Hepatic stellate cell (primary cell): Measurements from ENCODE around the gene CBFA2T3.
"Not testable (repeated sequence)": the region's sequence is repeated elsewhere in the genome, so short reads cannot be mapped to it uniquely, and the experiment has no call there.

Source experiments
- DNase-seq: peaks from one replicate; pipeline ENCODE4 v3.0.0; 2011; ENCODE audit warnings: low spot score

The CBFA2T3 gene

DNA sequence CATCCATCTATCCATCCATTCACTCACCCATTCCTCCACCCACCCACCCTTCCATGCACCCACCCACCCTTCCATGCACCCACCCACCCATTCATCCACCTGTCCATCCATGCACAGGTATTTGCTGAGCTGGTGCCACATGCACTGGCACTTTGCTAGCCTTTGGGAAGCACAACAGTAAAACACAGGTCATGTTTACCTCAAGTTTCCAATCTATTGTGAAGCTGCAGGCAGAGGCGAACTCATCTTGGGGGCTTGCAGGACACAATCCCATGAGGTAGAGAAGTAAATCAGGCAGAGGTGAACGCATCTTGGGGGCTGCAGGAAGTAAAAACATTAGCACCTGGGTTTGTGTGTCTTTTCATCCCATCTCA lies 35.6 kb upstream of the CBFA2T3 start:
- DNase-seq: no peak

GRCh38 chr16:89011909-89012621 lies 35.1 kb upstream of the CBFA2T3 start:
- no peak for DNase-seq

GRCh38 chr16:89010210-89010925 lies 33.4 kb upstream of the CBFA2T3 start:
- DNase-seq: no peak

GRCh38 chr16:89009343-89010209 lies 32.6 kb upstream of the CBFA2T3 start:
- DNase-seq: no peak

DNA sequence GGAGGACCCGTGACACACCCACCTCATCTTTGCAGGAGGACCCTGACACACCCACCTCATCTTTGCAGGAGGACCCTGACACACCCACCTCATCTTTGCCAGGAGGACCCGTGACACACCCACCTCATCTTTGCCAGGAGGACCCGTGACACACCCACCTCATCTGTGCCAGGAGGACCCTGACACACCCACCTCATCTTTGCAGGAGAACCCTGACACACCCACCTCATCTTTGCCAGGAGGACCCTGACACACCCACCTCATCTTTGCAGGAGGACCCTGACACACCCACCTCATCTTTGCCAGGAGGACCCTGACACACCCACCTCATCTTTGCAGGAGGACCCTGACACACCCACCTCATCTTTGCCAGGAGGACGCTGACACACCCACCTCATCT lies 31.8 kb upstream of the CBFA2T3 start:
- DNase-seq: not testable (repeated sequence)

DNA sequence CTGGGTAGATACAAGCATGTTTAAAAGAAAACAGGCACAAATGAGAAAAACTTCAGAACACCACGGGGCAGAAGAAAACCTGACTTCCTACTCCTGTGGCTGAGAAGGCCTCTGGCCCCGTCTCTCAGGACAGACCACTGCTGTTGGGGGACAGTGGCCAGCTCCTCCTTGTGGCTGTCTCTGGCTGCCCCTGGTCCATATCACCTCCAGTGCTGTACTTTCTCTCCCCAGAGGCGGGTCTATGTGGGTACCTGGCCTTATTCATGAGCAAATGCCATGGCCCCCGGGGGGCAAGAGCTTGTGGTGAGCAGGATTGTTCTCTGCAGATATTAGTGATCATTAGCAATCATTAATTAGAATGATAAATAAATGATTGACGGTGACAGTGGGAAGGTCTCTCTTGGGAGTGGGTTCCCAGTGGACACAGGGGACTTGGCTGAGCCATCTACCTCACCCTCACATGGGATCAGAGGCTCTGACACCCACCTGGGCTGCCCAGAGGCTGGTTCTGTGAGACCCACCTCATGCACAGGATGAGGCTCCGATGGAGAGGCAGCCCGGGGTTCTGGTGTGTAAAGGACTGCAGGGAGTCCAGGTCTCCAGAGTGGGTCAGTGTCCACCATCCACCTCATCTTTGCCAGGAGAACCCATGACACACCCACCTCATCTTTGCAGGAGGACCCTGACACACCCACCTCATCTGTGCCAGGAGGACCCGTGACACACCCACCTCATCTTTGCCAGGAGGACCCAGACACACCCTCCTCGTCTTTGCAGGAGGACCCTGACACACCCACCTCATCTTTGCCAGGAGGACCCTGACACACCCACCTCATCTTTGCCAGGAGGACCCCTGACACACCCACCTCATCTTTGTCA lies 30.6 kb upstream of the CBFA2T3 start:
- no peak for DNase-seq

GRCh38 chr16:89006036-89006752 lies 29.2 kb upstream of the CBFA2T3 start:
- DNase-seq: no peak

GRCh38 chr16:89005201-89006035 lies 28.4 kb upstream of the CBFA2T3 start:
- DNase-seq: no peak

DNA sequence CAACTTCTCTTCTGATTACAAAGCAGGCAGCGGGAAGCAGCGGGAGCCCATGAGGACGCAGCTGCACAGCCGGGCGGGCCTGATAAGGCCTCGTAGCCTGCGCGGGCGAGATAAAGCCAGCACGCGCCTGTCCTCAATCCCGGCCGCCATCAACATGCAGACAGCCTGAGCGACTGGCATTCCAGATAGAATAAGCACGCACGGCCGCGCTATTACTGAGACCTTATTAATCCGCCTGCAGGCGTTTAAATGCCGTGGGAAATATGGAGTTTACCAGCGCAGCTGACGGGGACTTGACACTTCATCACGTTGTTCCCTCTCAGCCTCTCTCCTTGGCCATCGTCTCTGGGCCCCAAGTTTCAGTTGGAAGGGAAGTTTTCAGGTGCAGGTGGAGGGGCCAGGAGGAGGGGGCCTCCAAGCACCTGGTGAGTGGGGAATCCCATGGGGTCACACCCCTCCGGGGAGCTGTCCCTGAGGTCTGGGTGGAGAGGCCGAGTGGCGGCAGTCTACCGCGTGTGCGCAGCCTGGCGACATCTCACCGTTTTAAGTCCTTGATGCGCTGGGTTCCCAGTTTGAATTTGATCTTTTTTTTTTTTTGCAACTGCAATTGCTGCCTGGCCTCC lies 27.3 kb upstream of the CBFA2T3 start:
- DNase-seq: no peak

DNA sequence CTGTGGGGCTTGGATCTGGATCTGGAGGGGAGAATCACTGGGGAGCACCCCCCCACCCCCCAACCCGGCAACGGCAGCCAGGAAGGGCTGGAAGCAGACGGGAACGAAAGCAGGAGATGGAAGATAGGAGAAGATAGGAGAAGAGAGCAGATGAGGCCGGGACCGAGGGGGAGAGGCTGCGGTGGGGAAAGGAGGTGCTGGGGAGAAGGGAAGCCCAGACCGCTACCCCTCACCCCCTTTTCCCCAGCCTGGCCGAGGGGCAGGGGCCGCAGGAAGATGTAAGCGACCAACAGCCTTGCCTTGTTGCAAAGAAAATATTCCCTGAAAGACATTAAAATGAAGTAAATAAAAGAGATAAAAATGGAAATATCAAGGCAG lies 26.8 kb upstream of the CBFA2T3 start:
- DNase-seq: no peak

GRCh38 chr16:89002851-89003830 lies 26.1 kb upstream of the CBFA2T3 start:
- no peak for DNase-seq

DNA sequence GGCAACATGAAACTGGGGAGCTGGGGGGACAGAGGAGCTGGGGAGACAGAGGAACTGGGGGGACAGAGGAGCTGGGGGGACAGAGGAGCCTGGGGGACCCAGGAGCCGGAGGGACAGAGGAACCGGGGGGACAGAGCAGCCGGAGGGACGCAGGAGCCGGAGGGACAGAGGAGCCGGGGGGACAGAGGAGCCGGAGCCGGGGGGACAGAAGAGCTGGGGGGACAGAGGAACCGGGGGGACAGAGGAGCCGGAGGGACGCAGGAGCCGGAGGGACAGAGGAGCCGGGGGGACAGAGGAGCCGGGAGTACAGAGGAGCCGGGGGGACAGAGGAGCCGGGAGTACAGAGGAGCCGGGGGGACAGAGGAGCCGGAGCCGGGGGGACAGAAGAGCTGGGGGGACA lies 25.1 kb upstream of the CBFA2T3 start:
- not testable (repeated sequence) for DNase-seq

DNA sequence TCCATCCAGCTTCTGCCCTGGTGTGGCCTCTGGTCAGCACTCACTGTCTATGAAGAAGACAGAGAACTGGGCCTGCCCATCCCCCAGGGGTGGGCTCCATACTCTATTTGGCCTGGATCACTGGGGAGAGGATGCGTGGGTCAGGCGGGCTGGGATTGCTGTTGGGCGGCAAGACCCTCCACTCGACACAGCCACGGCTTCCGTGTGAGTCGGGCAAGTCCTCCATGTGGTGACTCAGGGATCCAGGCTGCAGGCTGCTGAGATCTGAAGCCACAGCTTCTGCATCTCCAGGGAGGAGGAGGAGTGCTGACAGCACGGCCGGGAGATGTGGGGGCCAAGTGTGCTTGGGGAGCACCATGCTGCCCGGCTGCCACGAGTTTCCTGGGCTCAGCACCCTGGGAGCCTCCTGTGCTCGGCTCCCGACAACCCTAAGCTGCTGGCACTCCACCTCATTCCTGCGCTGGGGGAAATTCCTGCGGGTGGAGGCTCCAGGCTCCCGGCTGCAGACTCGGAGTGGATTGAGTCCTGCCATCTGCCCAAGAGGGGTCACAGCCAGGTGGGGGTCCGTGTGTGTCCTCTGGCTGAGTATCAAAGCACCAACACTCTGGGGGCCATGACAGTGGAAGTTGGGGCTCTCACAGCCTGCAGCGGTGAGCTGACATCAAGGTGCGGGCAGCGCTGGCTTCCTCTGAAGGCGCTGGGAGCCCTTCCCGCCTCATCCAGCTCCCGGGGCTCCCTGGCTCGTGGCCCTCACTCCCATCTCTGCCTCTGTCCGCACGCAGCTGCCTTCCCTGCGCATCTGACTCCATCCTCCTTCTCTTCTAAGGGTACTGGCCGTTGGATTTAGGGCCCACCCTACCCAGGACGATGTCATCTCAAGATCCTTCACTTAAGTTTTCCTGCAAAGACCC lies 24.4 kb upstream of the CBFA2T3 start:
- no peak for DNase-seq

DNA sequence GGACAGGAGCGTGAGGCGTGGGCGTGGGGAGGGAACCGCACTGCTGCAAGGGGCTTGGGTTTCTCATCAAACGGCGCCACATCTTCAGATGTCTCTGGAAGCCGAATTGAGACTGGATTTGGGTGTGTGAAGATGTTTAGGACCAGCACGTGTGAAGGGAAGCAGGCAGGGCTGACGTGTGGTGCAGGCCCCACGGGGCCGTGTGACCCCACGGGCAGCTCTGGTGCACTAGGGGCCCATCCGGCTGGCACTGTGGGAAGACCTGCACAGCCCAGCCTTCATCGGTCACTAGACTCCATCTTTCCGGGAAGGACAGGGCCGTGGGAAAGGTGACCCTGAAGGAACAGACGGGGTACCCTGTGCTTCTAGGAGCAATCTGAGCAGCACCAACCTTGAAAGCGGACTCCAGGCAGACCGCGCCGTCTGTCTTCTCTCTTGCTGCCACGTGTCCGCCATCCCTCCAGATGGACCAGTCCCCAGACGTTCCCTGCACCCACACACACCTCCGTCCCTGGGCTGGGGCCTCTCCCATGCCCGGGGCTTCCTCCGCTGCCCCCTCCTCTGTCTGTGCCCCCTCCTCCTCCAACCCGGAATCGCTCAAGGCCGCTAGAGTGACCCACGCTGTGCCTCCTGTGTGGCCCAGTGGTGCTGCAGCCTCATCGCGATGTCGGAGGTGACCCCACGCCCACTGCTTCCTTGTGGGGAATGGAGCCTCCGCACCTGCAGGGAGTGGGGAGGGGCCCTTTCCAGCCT lies 23.4 kb upstream of the CBFA2T3 start:
- no peak for DNase-seq

- no peak for DNase-seq
These were observed 22.6 kb upstream of the CBFA2T3 start for GRCh38 chr16:88999457-89000206.
